Fibroblast of skin of abdomen (primary cell): ENCODE data around the gene VCX2.
"Not testable (repeated sequence)": the region's sequence is repeated elsewhere in the genome, so short reads cannot be mapped to it uniquely, and the experiment has no call there.

Experiments
- DNase-seq: peaks from one replicate; pipeline ENCODE4 v3.0.0-alpha.2; 2013

Gene VCX2

GRCh38 chrX:8121391-8121790 lies 49.7 kb downstream of the VCX2 start:
- DNase-seq = not testable (repeated sequence)
